ENCODE results near the gene HSD17B14. TPM values are rescaled to one million over a fixed set of nuclear protein-coding genes. Genes with fewer than 3 reads are reported as not detected.
"Not testable (repeated sequence)": the region's sequence is repeated elsewhere in the genome, so short reads cannot be mapped to it uniquely, and the experiment has no call there.

The HSD17B14 gene
- total RNA-seq, 1 experiment from 2014 or later: 3.9 TPM

GRCh38 chr19:48768994-48769713 lies 67.1 kb downstream of the HSD17B14 start:
- CTCF ChIA-PET: no interaction called here
- BruUV-seq (replicated peaks): no TSS peak
- Histone ChIP-seq H3K36me3 (ENCODE audit: control insufficient read depth in 1 of 2, insufficient read depth in 2 of 2, low read length in 2 of 2) (no peaks in the 10 kb centered on the region), H3K9me2 (ENCODE audit: insufficient read depth) (no peaks in the 10 kb centered on the region), H3K4me1 (ENCODE audit: control insufficient read depth in 1 of 2, insufficient read depth in 2 of 2, low read length in 2 of 2) (peaks cover 12 to 25% of the 10 kb centered on the region in 2 experiments), H3K9me3 (ENCODE audit: control insufficient read depth in 1 of 2, insufficient read depth in 1 of 2, low read depth in 1 of 2, low read length in 2 of 2) (no peaks in the 10 kb centered on the region), H3K4me2 (ENCODE audit: low read length) (no peak overlapping the region), H2AFZ (ENCODE audit: low read depth, low read length, poor library complexity, severe bottlenecking) (no peak overlapping the region), H3K27me3 (ENCODE audit: insufficient read depth, low read length) (no peaks in the 10 kb centered on the region), H3K27ac (ENCODE audit: low read depth, low read length) (peak overlapping the region; percentile 74; the same call in 1 of the 2 replicates), H3K9ac (ENCODE audit: low read length) (no peak overlapping the region), H3K79me2 (ENCODE audit: insufficient read depth, low read length) (no peaks in the 10 kb centered on the region), H4K20me1 (ENCODE audit: insufficient read depth) (no peaks in the 10 kb centered on the region), H3K4me3 (replicated peaks in 1 of 2; ENCODE audit: low read depth in 1 of 2, low read length in 2 of 2) (no peak overlapping the region)
- POLR2A ChIA-PET: interaction anchor here (1.2 kb wide), 1 partner anchor 123 kb away, joined by 3 read pairs; the partner anchor contains the start of gene CA11
- DNase-seq (ENCODE audit: low read depth, low spot score): no peak
- RAD21 ChIA-PET (ENCODE audit: low non-redundant PET in 1 of 2, low total read pairs in 2 of 2, uncharacterized antibody in 2 of 2, unreplicated experiment in 2 of 2): no interaction called here
- intact Hi-C loops (cut with micrococcal nuclease): no loop called here
- ATAC-seq: no peak
- TF ChIP-seq EZH2phosphoT487 (IDR thresholded peaks at IDR 0.05; ENCODE audit: borderline replicate concordance) (no peak), SP1 (IDR thresholded peaks at IDR 0.05; ENCODE audit: low read depth) (no peak), YY1 (IDR thresholded peaks at IDR 0.05; ENCODE audit: extremely low read depth, insufficient replicate concordance, low read depth, low read length) (no peak)

- H3K9ac ChIP-seq (ENCODE audit: low read length); H3K36me3 ChIP-seq (ENCODE audit: control insufficient read depth in 1 of 2, insufficient read depth in 2 of 2, low read length in 2 of 2); BruUV-seq (replicated peaks); POLR2A ChIA-PET; H3K4me2 ChIP-seq (ENCODE audit: low read length); H3K9me2 ChIP-seq (ENCODE audit: insufficient read depth); ATAC-seq; H3K9me3 ChIP-seq (ENCODE audit: control insufficient read depth in 1 of 2, insufficient read depth in 1 of 2, low read depth in 1 of 2, low read length in 2 of 2); DNase-seq (ENCODE audit: low read depth, low spot score); RAD21 ChIA-PET (ENCODE audit: low non-redundant PET in 1 of 2, low total read pairs in 2 of 2, uncharacterized antibody in 2 of 2, unreplicated experiment in 2 of 2); H3K27ac ChIP-seq (ENCODE audit: low read depth, low read length); H3K4me3 ChIP-seq (replicated peaks in 1 of 2; ENCODE audit: low read depth in 1 of 2, low read length in 2 of 2); H4K20me1 ChIP-seq (ENCODE audit: insufficient read depth); H3K27me3 ChIP-seq (ENCODE audit: insufficient read depth, low read length); H2AFZ ChIP-seq (ENCODE audit: low read depth, low read length, poor library complexity, severe bottlenecking); H3K79me2 ChIP-seq (ENCODE audit: insufficient read depth, low read length); intact Hi-C loops (cut with micrococcal nuclease); CTCF ChIA-PET: not testable (repeated sequence)
- H3K4me1 ChIP-seq (ENCODE audit: control insufficient read depth in 1 of 2, insufficient read depth in 2 of 2, low read length in 2 of 2): peaks cover 12 to 24% of the 10 kb centered on the region in 2 experiments
Observed at GRCh38 chr19:48768171-48768753, 68.0 kb downstream of the HSD17B14 start.

- intact Hi-C loops (cut with micrococcal nuclease); H3K27me3 ChIP-seq (ENCODE audit: insufficient read depth, low read length); CTCF ChIA-PET; DNase-seq (ENCODE audit: low read depth, low spot score); BruUV-seq (replicated peaks); RAD21 ChIA-PET (ENCODE audit: low non-redundant PET in 1 of 2, low total read pairs in 2 of 2, uncharacterized antibody in 2 of 2, unreplicated experiment in 2 of 2); H3K27ac ChIP-seq (ENCODE audit: low read depth, low read length); ATAC-seq; H4K20me1 ChIP-seq (ENCODE audit: insufficient read depth); H2AFZ ChIP-seq (ENCODE audit: low read depth, low read length, poor library complexity, severe bottlenecking); H3K36me3 ChIP-seq (ENCODE audit: control insufficient read depth in 1 of 2, insufficient read depth in 2 of 2, low read length in 2 of 2); POLR2A ChIA-PET; H3K9ac ChIP-seq (ENCODE audit: low read length); H3K4me3 ChIP-seq (replicated peaks in 1 of 2; ENCODE audit: low read depth in 1 of 2, low read length in 2 of 2); H3K9me3 ChIP-seq (ENCODE audit: control insufficient read depth in 1 of 2, insufficient read depth in 1 of 2, low read depth in 1 of 2, low read length in 2 of 2); H3K9me2 ChIP-seq (ENCODE audit: insufficient read depth); H3K4me2 ChIP-seq (ENCODE audit: low read length); H3K79me2 ChIP-seq (ENCODE audit: insufficient read depth, low read length): not testable (repeated sequence)
- peaks cover 8 to 13% of the 10 kb centered on the region in 2 experiments; a peak in 3 of 4 replicates for H3K4me1 ChIP-seq (ENCODE audit: control insufficient read depth in 1 of 2, insufficient read depth in 2 of 2, low read length in 2 of 2)
Observed at GRCh38 chr19:48765816-48766215, 70.5 kb downstream of the HSD17B14 start.

Measured in HCT116 (cell line).